Liver (tissue), 9 donors: ENCODE measurements around the gene BCAR1. TPM values are rescaled to one million over a fixed set of nuclear protein-coding genes. Genes with fewer than 3 reads are reported as not detected.
"Not testable (repeated sequence)": the region's sequence is repeated elsewhere in the genome, so short reads cannot be mapped to it uniquely, and the experiment has no call there.

Experiments
- DNase-seq: peaks from one replicate; pipeline ENCODE4 v3.0.0-alpha.2; 2017; ENCODE audit warnings: low spot score
- H3K27ac ChIP-seq, 2 donors: one replicate each; pipeline ENCODE4 v1.7.0; 2013; ENCODE audit warnings: inconsistent platforms in 2 of 2, low read length in 2 of 2, control low read depth in 1 of 2, low read depth in 1 of 2, mild to moderate bottlenecking in 1 of 2
- H3K27me3 ChIP-seq, 4 donors: one replicate each; pipeline versions ENCODE4 v1.6.1 to v1.7.0; 2013; ENCODE audit warnings: low read length in 3 of 4, inconsistent platforms in 1 of 4, mild to moderate bottlenecking in 1 of 4, moderate library complexity in 1 of 4; ENCODE audit not compliant: control insufficient read depth in 4 of 4, insufficient read depth in 4 of 4
- H3K36me3 ChIP-seq, 4 donors: one replicate each; pipeline versions ENCODE4 v1.6.1 to v1.7.0; 2013; ENCODE audit warnings: low read length in 3 of 4, mild to moderate bottlenecking in 3 of 4, low read depth in 1 of 4, moderate library complexity in 1 of 4; ENCODE audit not compliant: control insufficient read depth in 4 of 4, insufficient read depth in 3 of 4
- H3K4me1 ChIP-seq, 4 donors: one replicate each; pipeline versions ENCODE4 v1.6.1 to v1.7.0; 2013; ENCODE audit warnings: low read length in 3 of 4, mild to moderate bottlenecking in 3 of 4, moderate library complexity in 1 of 4; ENCODE audit not compliant: control insufficient read depth in 4 of 4, insufficient read depth in 4 of 4
- H3K4me3 ChIP-seq, 3 donors: one replicate each; pipeline versions ENCODE4 v1.6.1 to v1.7.0; 2013; ENCODE audit warnings: low read length in 3 of 3, control low read depth in 1 of 3, low read depth in 1 of 3, mild to moderate bottlenecking in 1 of 3
- H3K9ac ChIP-seq, 2 donors: one replicate each; pipeline ENCODE4 v1.7.0; 2013; ENCODE audit warnings: low read length in 2 of 2, mild to moderate bottlenecking in 2 of 2, moderate library complexity in 2 of 2, control low read depth in 1 of 2, low read depth in 1 of 2
- H3K9me3 ChIP-seq, 4 donors: one replicate each; pipeline versions ENCODE4 v1.6.1 to v1.7.0; 2013; ENCODE audit warnings: low read length in 3 of 4; ENCODE audit not compliant: control insufficient read depth in 4 of 4
- ATF3 ChIP-seq: IDR thresholded peaks from 2 replicates; pipeline ENCODE4 v1.6.1; 2016; ENCODE audit warnings: antibody characterized with exemption
- CTCF ChIP-seq: fragments of 150-350 bp; IDR thresholded peaks from 2 replicates; pipeline ENCODE4 v1.5.1; 2017; ENCODE audit warnings: improper control_type of control experiment, low read depth, low read length; ENCODE audit not compliant: missing input control
- EGR1 ChIP-seq, 2 donors: IDR thresholded peaks; 2 replicates each; pipeline ENCODE4 v1.6.1; 2016 to 2018; ENCODE audit warnings: antibody characterized with exemption in 2 of 2, low read depth in 2 of 2
- FOXA1 ChIP-seq: IDR thresholded peaks from 2 replicates; pipeline ENCODE4 v1.6.1; 2016; ENCODE audit warnings: antibody characterized with exemption
- FOXA2 ChIP-seq: IDR thresholded peaks from 2 replicates; pipeline ENCODE4 v1.6.1; 2016; ENCODE audit warnings: antibody characterized with exemption
- GABPA ChIP-seq, 2 donors: IDR thresholded peaks in 1 of 2; conservative IDR thresholded peaks in 1 of 2; 2 replicates each; pipeline ENCODE4 v1.6.1; 2016; ENCODE audit warnings: antibody characterized with exemption in 2 of 2, mild to moderate bottlenecking in 1 of 2, moderate library complexity in 1 of 2
- HNF4G ChIP-seq: IDR thresholded peaks from 2 replicates; pipeline ENCODE4 v1.6.1; 2016; ENCODE audit warnings: antibody characterized with exemption
- JUND ChIP-seq, 2 donors: IDR thresholded peaks; 2 replicates each; pipeline ENCODE4 v1.6.1; 2016; ENCODE audit warnings: antibody characterized with exemption in 2 of 2
- MAX ChIP-seq: IDR thresholded peaks from 2 replicates; pipeline ENCODE4 v1.6.1; 2016; ENCODE audit warnings: antibody characterized with exemption
- NR2F2 ChIP-seq: IDR thresholded peaks from 2 replicates; pipeline ENCODE4 v1.6.1; 2016; ENCODE audit warnings: antibody characterized with exemption
- RAD21 ChIP-seq, 2 donors: IDR thresholded peaks; 2 replicates each; pipeline ENCODE4 v1.6.1; 2016; ENCODE audit warnings: antibody characterized with exemption in 2 of 2, mild to moderate bottlenecking in 2 of 2
- REST ChIP-seq: IDR thresholded peaks from 2 replicates; pipeline ENCODE4 v1.6.1; 2016; ENCODE audit warnings: antibody characterized with exemption, mild to moderate bottlenecking
- RXRA ChIP-seq, 2 donors: IDR thresholded peaks; 2 replicates each; pipeline ENCODE4 v1.6.1; 2017 to 2018; ENCODE audit warnings: antibody characterized with exemption in 2 of 2, mild to moderate bottlenecking in 1 of 2
- SP1 ChIP-seq: IDR thresholded peaks from 2 replicates; pipeline ENCODE4 v1.6.1; 2018; ENCODE audit warnings: antibody characterized with exemption, mild to moderate bottlenecking
- TAF1 ChIP-seq: conservative IDR thresholded peaks from 2 replicates; pipeline ENCODE4 v1.6.1; 2016; ENCODE audit warnings: antibody characterized with exemption, mild to moderate bottlenecking
- WGBS: extraction: QIAGEN DNeasy Blood & Tissue Kit; methylation state at CpG from one replicate; pipeline ENCODE4 v1.1.7; 2013; 5-methylcytosine and 5-hydroxymethylcytosine counted together
- polyA plus RNA-seq, 2 donors: library from polyadenylated mRNA; stranded (reverse) in 1 of 2; unstranded in 1 of 2; fragments of 200-250 nt in 1 of 2; fragments of >200 nt in 1 of 2; fragmentation: Nextera tagmentation in 1 of 2; extraction: Ambion mirVana in 1 of 2; gene quantifications; one replicate each; pipeline versions ENCODE4 v1.2.1 to v1.2.3, GENCODE V29; 2013 to 2015
- total RNA-seq, 2 donors: library from RNA; depleted of rRNA; stranded (reverse); fragments of >200 nt; gene quantifications; one replicate each; pipeline ENCODE4 v1.2.3, GENCODE V29; 2014
- donor health status: healthy.
- donor health status: healthy.
- donor health status: healthy.
- donor health status: healthy.
- donor health status: healthy.

The BCAR1 gene
- total and polyA plus RNA-seq, 4 donors = 10.1 to 32.2 (median 20.2) TPM

- TF ChIP-seq REST = no peak
- no peak for TF ChIP-seq SP1
Measured at GRCh38 chr16:75286389-75286788, 35.0 kb upstream of the BCAR1 start (continued).

GRCh38 chr16:75282466-75283281, 31.2 kb upstream of the BCAR1 start:
- Histone ChIP-seq H3K9ac (no peak overlapping the region), H3K4me1 (peaks cover 0 to 3% (median 0%) of the 10 kb centered on the region in 4 donors), H3K9me3 (no peaks in the 10 kb centered on the region), H3K27ac (no peak overlapping the region), H3K4me3 (no peak overlapping the region), H3K36me3 (peaks cover 0 to 3% (median 0%) of the 10 kb centered on the region in 4 donors), H3K27me3 (no peaks in the 10 kb centered on the region)
- 93% methylated on average over 11 of the region's 11 CpGs for WGBS
- DNase-seq = no peak
- TF ChIP-seq NR2F2 = no peak

- WGBS = 87% methylated on average over 6 of the region's 6 CpGs
- Histone ChIP-seq H3K9ac (no peak overlapping the region), H3K36me3 (peaks cover 0 to 3% (median 0%) of the 10 kb centered on the region in 4 donors), H3K27ac (no peak overlapping the region), H3K9me3 (no peaks in the 10 kb centered on the region), H3K27me3 (no peaks in the 10 kb centered on the region), H3K4me3 (no peak overlapping the region), H3K4me1 (peaks cover 0 to 3% (median 0%) of the 10 kb centered on the region in 4 donors)
- DNase-seq = no peak
- TF ChIP-seq RXRA (IDR thresholded peaks at IDR 0.05) = no peak
- no peak for TF ChIP-seq MAX
- no peak for TF ChIP-seq TAF1
- TF ChIP-seq JUND (IDR thresholded peaks at IDR 0.05) = no peak
- no peak for TF ChIP-seq FOXA1
- TF ChIP-seq FOXA2 = no peak
- no peak for TF ChIP-seq CTCF
- TF ChIP-seq RAD21 (IDR thresholded peaks at IDR 0.05) = no peak
- no peak for TF ChIP-seq ATF3
- TF ChIP-seq SP1 = no peak
- TF ChIP-seq EGR1 (IDR thresholded peaks at IDR 0.05; ENCODE audit: low read depth in 2 of 2) = no peak
- TF ChIP-seq NR2F2 = no peak
- TF ChIP-seq REST = no peak
- no peak for TF ChIP-seq HNF4G
- TF ChIP-seq GABPA (IDR thresholded peaks at IDR 0.05 in 1 of 2, conservative IDR thresholded peaks at IDR 0.05 in 1 of 2) = no peak
Measured at GRCh38 chr16:75281826-75282225, 30.4 kb upstream of the BCAR1 start.

GRCh38 chr16:75281009-75281408, 29.6 kb upstream of the BCAR1 start:
- not testable (repeated sequence) for H3K9ac ChIP-seq, DNase-seq, H3K36me3 ChIP-seq, H3K27ac ChIP-seq, H3K27me3 ChIP-seq, H3K4me3 ChIP-seq, H3K9me3 ChIP-seq, H3K4me1 ChIP-seq
- 95% methylated on average over 2 of the region's 2 CpGs for WGBS
